Neural crest cell (in vitro differentiated cells): ENCODE measurements around the gene JOSD2. TPM values are rescaled to one million over a fixed set of nuclear protein-coding genes. Genes with fewer than 3 reads are reported as not detected.

Experiments used
- DNase-seq: peaks from one replicate; pipeline ENCODE4 v3.0.0; 2021; ENCODE audit warnings: low read depth, mixed read lengths, low spot score
- H3K27ac Mint-ChIP-seq: one replicate; pipeline ENCODE4 v1.8.0; 2021; ENCODE audit warnings: mild to moderate bottlenecking, mixed read lengths; ENCODE audit not compliant: unreplicated experiment
- H3K27me3 Mint-ChIP-seq: 2 replicates; pipeline ENCODE4 v1.8.0; 2021; ENCODE audit warnings: low read depth, mild to moderate bottlenecking, mixed read lengths
- H3K36me3 Mint-ChIP-seq: 2 replicates; pipeline ENCODE4 v1.8.0; 2021; ENCODE audit warnings: low read depth, mild to moderate bottlenecking, mixed read lengths
- H3K4me1 Mint-ChIP-seq: 2 replicates; pipeline ENCODE4 v1.8.0; 2021; ENCODE audit warnings: mixed read lengths
- H3K4me3 Mint-ChIP-seq: one replicate; pipeline ENCODE4 v1.8.0; 2021; ENCODE audit warnings: mild to moderate bottlenecking, mixed read lengths
- H3K9me3 Mint-ChIP-seq: 2 replicates; pipeline ENCODE4 v1.8.0; 2021; ENCODE audit warnings: mixed read lengths
- CTCF ChIP-seq: fragments of 200-600 bp; sonication (generic); conservative IDR thresholded peaks from 2 replicates; pipeline ENCODE4 v1.5.0; 2021; ENCODE audit warnings: antibody characterized with exemption, mild to moderate bottlenecking
- total RNA-seq: library from RNA; stranded (reverse); gene quantifications from 2 replicates; pipeline ENCODE4 v1.2.1, GENCODE V29; 2021

The JOSD2 gene
- total RNA-seq, 1 donor from 2014 or later: 10.9 TPM

- TF ChIP-seq CTCF: peak; percentile 92
- H3K4me1 Mint-ChIP-seq: peaks cover 12% of the 10 kb centered on the region
- no peaks in the 10 kb centered on the region for H3K27me3 Mint-ChIP-seq
- H3K4me3 Mint-ChIP-seq: no peak overlapping the region
- DNase-seq: peak; percentile 97
- peaks cover 20% of the 10 kb centered on the region for H3K36me3 Mint-ChIP-seq
- peaks cover 4% of the 10 kb centered on the region for H3K9me3 Mint-ChIP-seq
- H3K27ac Mint-ChIP-seq: no peak overlapping the region
These were observed 26.8 kb upstream of the JOSD2 start for GRCh38 chr19:50537769-50538230.

GRCh38 chr19:50537306-50537685 lies 26.3 kb upstream of the JOSD2 start:
- no peak for TF ChIP-seq CTCF
- H3K27me3 Mint-ChIP-seq: no peaks in the 10 kb centered on the region
- peaks cover 25% of the 10 kb centered on the region for H3K36me3 Mint-ChIP-seq
- peaks cover 17% of the 10 kb centered on the region for H3K4me1 Mint-ChIP-seq
- no peak overlapping the region for H3K27ac Mint-ChIP-seq
- H3K9me3 Mint-ChIP-seq: peaks cover 4% of the 10 kb centered on the region
- no peak for DNase-seq
- H3K4me3 Mint-ChIP-seq: no peak overlapping the region

- peaks cover 16% of the 10 kb centered on the region for H3K4me1 Mint-ChIP-seq
- H3K36me3 Mint-ChIP-seq: peaks cover 24% of the 10 kb centered on the region
- peaks cover 4% of the 10 kb centered on the region for H3K9me3 Mint-ChIP-seq
- no peak overlapping the region for H3K27ac Mint-ChIP-seq
- no peak for TF ChIP-seq CTCF
- H3K27me3 Mint-ChIP-seq: no peaks in the 10 kb centered on the region
- no peak for DNase-seq
- no peak overlapping the region for H3K4me3 Mint-ChIP-seq
These were observed 25.8 kb upstream of the JOSD2 start for GRCh38 chr19:50536662-50537305.

- no peak overlapping the region for H3K4me3 Mint-ChIP-seq
- no peak for TF ChIP-seq CTCF
- peaks cover 26% of the 10 kb centered on the region for H3K36me3 Mint-ChIP-seq
- peaks cover 20% of the 10 kb centered on the region for H3K4me1 Mint-ChIP-seq
- H3K27ac Mint-ChIP-seq: no peak overlapping the region
- no peaks in the 10 kb centered on the region for H3K27me3 Mint-ChIP-seq
- DNase-seq: no peak
- H3K9me3 Mint-ChIP-seq: peaks cover 4% of the 10 kb centered on the region
These were observed 24.7 kb upstream of the JOSD2 start for GRCh38 chr19:50535672-50536187.

GRCh38 chr19:50534478-50534877 lies 23.5 kb upstream of the JOSD2 start:
- no peak for TF ChIP-seq CTCF
- peaks cover 20% of the 10 kb centered on the region for H3K4me1 Mint-ChIP-seq
- no peaks in the 10 kb centered on the region for H3K27me3 Mint-ChIP-seq
- H3K4me3 Mint-ChIP-seq: no peak overlapping the region
- no peak for DNase-seq
- H3K36me3 Mint-ChIP-seq: peaks cover 26% of the 10 kb centered on the region
- H3K9me3 Mint-ChIP-seq: peaks cover 4% of the 10 kb centered on the region
- no peak overlapping the region for H3K27ac Mint-ChIP-seq
